Measurements from ENCODE around the gene MAP2K7.
"Not testable (repeated sequence)": the region's sequence is repeated elsewhere in the genome, so short reads cannot be mapped to it uniquely, and the experiment has no call there.

DNA sequence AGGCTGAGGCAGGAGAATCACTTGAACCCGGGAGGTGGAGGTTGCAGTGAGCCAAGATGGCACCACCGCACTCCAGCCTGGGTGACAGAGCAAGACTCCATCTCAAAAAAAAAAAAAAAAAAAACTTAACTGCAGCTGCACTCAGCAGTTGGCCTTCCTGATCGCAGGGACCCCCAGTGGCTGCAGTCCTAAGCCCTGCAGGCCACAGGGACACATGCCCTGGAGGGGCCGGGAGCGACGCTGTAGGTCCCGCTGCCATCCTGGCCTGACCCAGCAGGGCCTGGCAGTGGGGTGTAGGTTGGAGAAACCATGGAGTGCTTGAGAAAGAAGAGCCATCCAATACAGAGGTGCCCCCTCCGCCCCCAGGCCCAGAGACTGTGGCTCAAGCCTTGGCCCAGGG, 44.6 kb upstream of the MAP2K7 start:
- not testable (repeated sequence) for TF ChIP-seq CTCF (tag by site-specific recombination; IDR thresholded peaks at IDR 0.05); ZBTB26 (tag by site-specific recombination; optimal IDR thresholded peaks at IDR 0.05); ZNF18 (tag by site-specific recombination; IDR thresholded peaks at IDR 0.05); ZNF549 (tag by site-specific recombination; IDR thresholded peaks at IDR 0.05); ZFP41 (tag by site-specific recombination; IDR thresholded peaks at IDR 0.05; ENCODE audit: borderline replicate concordance); ZNF138 (tag by site-specific recombination; IDR thresholded peaks at IDR 0.05; ENCODE audit: borderline replicate concordance); ZNF76 (tag by site-specific recombination; IDR thresholded peaks at IDR 0.05; ENCODE audit: borderline replicate concordance, low read depth); ZNF121 (tag by site-specific recombination; IDR thresholded peaks at IDR 0.05); ZNF707 (tag by site-specific recombination; IDR thresholded peaks at IDR 0.05)
- TF ChIP-seq, protein P1, sequence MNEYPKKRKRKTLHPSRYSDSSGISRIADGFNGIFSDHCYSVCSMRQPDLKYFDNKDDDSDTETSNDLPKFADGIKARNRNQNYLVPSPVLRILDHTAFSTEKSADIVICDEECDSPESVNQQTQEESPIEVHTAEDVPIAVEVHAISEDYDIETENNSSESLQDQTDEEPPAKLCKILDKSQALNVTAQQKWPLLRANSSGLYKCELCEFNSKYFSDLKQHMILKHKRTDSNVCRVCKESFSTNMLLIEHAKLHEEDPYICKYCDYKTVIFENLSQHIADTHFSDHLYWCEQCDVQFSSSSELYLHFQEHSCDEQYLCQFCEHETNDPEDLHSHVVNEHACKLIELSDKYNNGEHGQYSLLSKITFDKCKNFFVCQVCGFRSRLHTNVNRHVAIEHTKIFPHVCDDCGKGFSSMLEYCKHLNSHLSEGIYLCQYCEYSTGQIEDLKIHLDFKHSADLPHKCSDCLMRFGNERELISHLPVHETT (tag by site-specific recombination; IDR thresholded peaks at IDR 0.05): not testable (repeated sequence)
- TF ChIP-seq, protein P2, sequence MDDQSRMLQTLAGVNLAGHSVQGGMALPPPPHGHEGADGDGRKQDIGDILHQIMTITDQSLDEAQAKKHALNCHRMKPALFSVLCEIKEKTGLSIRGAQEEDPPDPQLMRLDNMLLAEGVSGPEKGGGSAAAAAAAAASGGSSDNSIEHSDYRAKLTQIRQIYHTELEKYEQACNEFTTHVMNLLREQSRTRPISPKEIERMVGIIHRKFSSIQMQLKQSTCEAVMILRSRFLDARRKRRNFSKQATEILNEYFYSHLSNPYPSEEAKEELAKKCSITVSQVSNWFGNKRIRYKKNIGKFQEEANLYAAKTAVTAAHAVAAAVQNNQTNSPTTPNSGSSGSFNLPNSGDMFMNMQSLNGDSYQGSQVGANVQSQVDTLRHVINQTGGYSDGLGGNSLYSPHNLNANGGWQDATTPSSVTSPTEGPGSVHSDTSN (CRISPR knock-in tag; IDR thresholded peaks at IDR 0.05): not testable (repeated sequence)

Data from HEK293 (cell line).